GM12875 (cell line): Measurements from ENCODE around the gene SPTBN1.

Experiments used
- H3K4me3 ChIP-seq: one replicate; pipeline ENCODE4 v1.5.1; 2011; ENCODE audit warnings: low read depth, low read length, control low read depth
- TF ChIP-seq, protein P1 (sequence below): IDR thresholded peaks from 2 replicates; pipeline ENCODE4 v1.5.1; 2011; ENCODE audit warnings: low read depth, mild to moderate bottlenecking, control low read depth, inconsistent platforms, low read length, moderate library complexity, borderline replicate concordance; ENCODE audit not compliant: insufficient read depth

SPTBN1 gene

DNA sequence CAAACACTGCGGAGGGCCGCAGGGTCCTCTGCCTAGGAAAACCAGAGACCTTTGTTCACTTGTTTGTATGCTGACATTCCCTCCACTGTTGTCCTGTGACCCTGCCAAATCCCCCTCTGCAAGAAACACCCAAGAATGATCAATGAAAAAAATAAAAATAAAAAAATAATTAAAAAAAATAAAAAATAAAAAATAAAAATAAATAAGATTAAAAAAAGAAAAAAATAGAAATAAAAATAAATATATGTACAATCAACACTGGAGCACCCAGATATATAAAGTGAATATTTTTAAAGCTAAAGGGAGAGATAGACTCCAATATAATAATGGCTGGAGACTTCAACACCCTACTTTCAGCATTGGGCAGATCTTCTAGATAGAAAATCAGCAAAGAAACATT is 243.5 kb downstream of the SPTBN1 start:
- TF ChIP-seq, protein P1, sequence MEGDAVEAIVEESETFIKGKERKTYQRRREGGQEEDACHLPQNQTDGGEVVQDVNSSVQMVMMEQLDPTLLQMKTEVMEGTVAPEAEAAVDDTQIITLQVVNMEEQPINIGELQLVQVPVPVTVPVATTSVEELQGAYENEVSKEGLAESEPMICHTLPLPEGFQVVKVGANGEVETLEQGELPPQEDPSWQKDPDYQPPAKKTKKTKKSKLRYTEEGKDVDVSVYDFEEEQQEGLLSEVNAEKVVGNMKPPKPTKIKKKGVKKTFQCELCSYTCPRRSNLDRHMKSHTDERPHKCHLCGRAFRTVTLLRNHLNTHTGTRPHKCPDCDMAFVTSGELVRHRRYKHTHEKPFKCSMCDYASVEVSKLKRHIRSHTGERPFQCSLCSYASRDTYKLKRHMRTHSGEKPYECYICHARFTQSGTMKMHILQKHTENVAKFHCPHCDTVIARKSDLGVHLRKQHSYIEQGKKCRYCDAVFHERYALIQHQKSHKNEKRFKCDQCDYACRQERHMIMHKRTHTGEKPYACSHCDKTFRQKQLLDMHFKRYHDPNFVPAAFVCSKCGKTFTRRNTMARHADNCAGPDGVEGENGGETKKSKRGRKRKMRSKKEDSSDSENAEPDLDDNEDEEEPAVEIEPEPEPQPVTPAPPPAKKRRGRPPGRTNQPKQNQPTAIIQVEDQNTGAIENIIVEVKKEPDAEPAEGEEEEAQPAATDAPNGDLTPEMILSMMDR: no peak
- no peak overlapping the region for H3K4me3 ChIP-seq

DNA sequence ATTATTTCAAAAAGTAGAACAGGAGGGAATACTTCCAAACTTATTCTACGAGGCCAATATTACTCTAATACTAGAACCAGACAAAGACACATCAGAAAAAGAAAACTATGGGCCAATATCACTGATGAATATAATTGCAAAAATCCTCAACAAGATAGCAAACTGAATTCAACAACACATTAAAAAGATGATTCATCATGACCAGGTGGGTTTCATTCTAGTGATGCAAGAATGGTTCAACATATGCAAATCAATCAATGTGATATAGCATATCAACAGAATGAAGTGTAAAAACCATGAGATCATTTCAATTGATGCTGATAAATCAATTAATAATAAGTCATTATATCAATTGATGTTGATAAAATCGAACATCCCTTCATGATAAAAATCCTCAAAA is 244.9 kb downstream of the SPTBN1 start:
- TF ChIP-seq, protein P1: no peak
- H3K4me3 ChIP-seq: no peak overlapping the region

DNA sequence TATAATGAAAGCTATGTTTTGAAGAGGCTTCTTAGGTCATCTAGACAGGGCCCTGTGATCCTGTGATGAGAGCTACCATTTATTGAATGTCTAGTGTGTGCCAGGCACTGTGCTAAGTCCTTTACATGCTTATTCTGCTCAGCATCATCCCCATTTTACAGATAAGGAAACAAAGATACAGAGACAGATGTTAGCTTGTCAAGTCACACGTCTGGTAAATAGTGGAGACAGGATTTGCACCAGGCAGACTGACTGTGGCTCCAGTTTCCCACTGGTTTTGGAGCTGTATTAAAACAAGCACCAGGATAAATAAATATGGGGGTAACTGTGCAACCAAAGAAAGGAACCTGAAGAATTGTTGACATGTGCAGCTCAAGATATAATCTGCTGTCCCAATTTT is 248.1 kb downstream of the SPTBN1 start:
- TF ChIP-seq, protein P1: no peak
- no peak overlapping the region for H3K4me3 ChIP-seq

DNA sequence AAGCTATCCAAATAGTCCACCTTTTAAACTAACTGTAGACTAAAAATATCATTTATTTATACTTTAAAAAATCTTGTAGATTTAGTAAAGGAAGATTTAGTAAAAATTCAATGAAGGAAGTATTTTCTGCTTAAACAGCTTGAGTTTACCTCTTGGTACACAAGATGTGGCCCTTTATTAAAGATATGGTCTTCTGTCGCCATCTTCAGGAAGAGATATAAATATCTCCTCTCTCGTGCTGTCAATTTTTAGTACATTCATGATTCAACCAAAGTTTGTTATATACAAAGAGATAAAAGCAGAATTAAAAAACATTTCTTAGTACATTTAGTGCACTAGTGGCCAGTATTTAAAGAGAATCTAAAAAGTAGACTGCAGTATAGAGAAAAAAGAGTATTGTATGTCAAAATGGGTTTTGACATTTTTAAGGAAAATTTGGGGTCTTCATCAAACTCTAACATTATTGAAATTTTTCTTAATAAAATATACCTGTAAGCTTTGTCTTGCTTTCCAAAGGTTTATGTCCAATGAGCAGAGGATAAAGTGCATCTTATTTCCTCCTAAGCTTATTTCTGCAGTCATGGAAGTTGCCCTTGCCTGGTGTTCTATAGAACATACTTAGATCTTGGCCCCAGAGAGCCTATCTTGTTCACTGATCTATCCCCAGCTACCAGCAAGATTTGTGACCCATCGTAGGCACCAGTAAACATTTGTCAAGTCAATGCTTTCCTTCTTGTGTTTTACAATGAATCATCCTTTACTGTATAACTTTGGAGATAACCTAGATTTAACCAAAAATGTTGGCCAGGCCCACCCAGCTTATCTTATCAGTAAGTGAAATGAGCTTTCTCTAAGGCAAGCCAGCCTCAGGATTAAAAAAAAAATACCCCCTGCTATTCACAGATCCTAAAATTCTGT is 248.8 kb downstream of the SPTBN1 start:
- no peak overlapping the region for H3K4me3 ChIP-seq
- TF ChIP-seq, protein P1: no peak

DNA sequence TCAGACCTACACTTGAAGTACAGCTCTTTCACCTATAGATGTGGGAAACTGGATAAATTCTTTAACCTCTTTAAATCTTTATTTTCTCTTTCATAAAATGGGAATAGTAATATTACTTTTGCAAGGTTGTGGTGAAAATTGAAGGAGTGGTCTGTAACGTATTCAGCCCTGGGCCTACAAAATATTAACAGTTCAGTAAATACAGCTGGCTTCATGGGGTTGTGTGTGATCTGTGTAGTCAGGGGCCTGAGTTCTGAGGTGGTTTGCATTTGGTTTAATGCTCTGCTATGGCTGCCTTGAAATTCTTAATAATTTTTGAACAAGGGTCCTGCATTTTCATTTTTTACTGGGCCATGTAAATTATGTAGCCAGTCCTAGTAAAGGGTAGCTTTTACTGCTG is 250.5 kb downstream of the SPTBN1 start:
- TF ChIP-seq, protein P1: no peak

DNA sequence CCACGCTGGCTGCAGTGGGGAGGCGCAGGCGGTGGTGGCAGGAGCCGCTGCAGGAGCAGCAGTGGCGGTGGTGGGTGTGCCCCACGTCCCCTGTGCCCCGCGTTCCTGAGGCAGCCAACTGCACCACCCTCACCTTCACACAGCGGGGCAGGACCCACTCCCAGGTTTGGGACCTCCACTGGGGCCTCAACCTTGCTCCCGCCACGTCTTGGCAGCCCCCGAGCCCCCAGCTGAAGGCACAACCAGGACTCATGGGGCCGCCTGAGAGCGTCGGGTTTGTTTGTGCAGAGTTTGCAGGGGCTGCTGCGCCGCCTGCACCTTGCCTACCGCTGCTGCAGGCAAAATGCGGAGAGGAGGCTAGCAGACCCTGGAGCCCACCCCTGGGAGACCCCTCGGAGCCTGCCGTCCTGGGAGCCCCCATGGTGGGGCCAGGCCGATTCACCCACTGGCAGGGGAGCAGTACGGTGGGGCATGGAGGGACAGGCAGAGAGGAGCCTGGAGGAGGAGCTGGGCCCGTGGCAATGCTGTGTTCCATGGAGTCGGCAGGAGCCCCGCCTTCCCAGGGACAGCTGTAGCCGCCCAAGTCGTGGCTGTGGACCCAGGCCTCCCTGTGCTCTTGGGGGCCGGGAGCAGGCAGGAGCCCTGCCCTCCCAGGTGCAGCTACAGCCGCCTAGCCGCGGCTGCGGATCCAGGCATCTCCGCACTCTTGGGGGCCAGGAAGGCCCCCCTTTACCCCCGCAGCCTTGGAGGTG is 252.6 kb downstream of the SPTBN1 start:
- no peak overlapping the region for H3K4me3 ChIP-seq
- TF ChIP-seq, protein P1: no peak

More for the DNA sequence above, 250.5 kb downstream of the SPTBN1 start:
- H3K4me3 ChIP-seq: no peak overlapping the region
